Peyer's patch (tissue), 4 donors: ENCODE measurements around the gene EFNA5.

ENCODE experiments used
- CTCF ChIP-seq, 6 experiments: fragments of 450-650 bp in 4 of 6; fragments of 200-600 bp in 2 of 6; sonication (generic) in 1 of 6; IDR thresholded peaks; one replicate each; pipeline ENCODE4 v1.5.1; 2017 to 2019; ENCODE audit warnings: antibody characterized with exemption in 6 of 6, mild to moderate bottlenecking in 3 of 6, moderate library complexity in 1 of 6
- POLR2A ChIP-seq, 2 donors: fragments of 450-650 bp; IDR thresholded peaks; one replicate each; pipeline ENCODE4 v1.5.1; 2017; ENCODE audit warnings: antibody characterized with exemption in 2 of 2, mild to moderate bottlenecking in 2 of 2, moderate library complexity in 2 of 2

- TF ChIP-seq CTCF (IDR thresholded peaks at IDR 0.05) (no peak), POLR2A (IDR thresholded peaks at IDR 0.05) (no peak)
Observed at GRCh38 chr5:107704681-107705401, 34.1 kb upstream of the EFNA5 start.
